HG03439 (cell line): ENCODE results near the gene E2F4.

Experiments
- ATAC-seq: cut with Tn5 transposase; IDR thresholded peaks from one replicate; pipeline ENCODE4 v1.9.1; 2021; ENCODE audit warnings: mild to moderate bottlenecking, moderate library complexity; ENCODE audit not compliant: unreplicated experiment

The E2F4 gene, protein sequence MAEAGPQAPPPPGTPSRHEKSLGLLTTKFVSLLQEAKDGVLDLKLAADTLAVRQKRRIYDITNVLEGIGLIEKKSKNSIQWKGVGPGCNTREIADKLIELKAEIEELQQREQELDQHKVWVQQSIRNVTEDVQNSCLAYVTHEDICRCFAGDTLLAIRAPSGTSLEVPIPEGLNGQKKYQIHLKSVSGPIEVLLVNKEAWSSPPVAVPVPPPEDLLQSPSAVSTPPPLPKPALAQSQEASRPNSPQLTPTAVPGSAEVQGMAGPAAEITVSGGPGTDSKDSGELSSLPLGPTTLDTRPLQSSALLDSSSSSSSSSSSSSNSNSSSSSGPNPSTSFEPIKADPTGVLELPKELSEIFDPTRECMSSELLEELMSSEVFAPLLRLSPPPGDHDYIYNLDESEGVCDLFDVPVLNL

GRCh38 chr16:67191995-67192681 lies at the start of gene E2F4:
TSS of gene E2F4 (plus strand) at chr16:67192155. CDS start at chr16:67192228, 73 bp downstream.
- peak; percentile 82 for ATAC-seq

- ATAC-seq: no peak
Observed at GRCh38 chr16:67142342-67142741, 49.6 kb upstream of the E2F4 start.

- ATAC-seq: no peak
Observed at GRCh38 chr16:67144943-67145342, 47.0 kb upstream of the E2F4 start.

DNA sequence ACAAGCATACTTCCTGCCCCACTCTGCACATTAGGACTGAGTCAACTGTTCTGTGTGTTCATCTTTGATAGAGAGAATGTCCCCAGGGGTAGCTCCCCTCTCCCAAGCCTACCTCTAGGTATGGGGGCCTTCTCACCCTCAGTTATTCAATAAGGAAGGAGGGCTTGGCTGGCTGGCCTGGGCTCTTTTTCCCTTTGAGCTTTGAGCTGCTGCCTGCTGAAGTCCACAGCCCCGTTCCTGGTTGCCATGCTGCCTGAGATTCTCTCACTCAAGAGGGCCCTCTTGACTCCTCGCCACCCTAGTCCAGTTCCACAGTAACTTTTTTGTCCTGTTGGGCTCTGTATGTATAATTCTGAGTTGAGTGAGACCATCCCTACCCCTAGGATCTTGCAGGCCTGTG lies 46.2 kb upstream of the E2F4 start:
- ATAC-seq: no peak

GRCh38 chr16:67146523-67147357 lies 45.2 kb upstream of the E2F4 start:
- ATAC-seq: no peak

DNA sequence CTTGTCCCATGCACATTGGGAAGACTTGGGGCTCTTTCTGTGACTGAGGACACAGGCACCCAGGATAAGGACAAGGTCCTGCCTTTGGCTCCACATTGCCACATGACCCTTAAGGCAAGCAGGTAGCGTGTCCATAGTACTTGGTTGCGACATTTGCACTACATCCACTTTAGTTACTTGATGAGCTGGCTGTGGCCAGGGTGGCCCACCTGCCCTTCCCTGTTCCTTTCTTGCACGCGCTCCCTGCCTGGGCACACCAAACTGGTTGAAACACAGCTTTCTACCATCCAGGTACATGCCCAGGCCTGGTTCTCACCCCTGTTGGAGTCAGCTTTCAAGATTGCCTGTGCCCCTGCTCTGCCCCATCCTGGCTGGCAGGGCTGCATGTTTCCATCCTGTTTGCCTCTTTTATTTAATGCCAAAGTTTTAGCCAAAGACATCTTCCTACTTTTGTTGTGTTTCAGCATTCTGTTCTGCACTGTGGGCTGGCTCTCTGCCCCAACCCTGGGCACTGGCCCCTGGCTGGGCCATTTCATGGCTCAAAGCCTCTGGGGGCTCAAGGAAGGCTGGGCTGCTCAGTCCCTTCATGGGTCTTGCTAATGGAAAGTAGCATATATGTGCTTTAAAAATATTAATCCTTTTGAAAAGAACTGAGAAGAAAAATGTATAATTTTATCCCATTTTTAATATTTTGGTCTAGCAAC lies 44.4 kb upstream of the E2F4 start:
- ATAC-seq: no peak

- ATAC-seq: no peak
Observed at GRCh38 chr16:67148221-67148620, 43.7 kb upstream of the E2F4 start.

GRCh38 chr16:67148656-67149275 lies 43.2 kb upstream of the E2F4 start:
- ATAC-seq: no peak

- no peak for ATAC-seq
Observed at GRCh38 chr16:67149276-67150046, 42.5 kb upstream of the E2F4 start.

DNA sequence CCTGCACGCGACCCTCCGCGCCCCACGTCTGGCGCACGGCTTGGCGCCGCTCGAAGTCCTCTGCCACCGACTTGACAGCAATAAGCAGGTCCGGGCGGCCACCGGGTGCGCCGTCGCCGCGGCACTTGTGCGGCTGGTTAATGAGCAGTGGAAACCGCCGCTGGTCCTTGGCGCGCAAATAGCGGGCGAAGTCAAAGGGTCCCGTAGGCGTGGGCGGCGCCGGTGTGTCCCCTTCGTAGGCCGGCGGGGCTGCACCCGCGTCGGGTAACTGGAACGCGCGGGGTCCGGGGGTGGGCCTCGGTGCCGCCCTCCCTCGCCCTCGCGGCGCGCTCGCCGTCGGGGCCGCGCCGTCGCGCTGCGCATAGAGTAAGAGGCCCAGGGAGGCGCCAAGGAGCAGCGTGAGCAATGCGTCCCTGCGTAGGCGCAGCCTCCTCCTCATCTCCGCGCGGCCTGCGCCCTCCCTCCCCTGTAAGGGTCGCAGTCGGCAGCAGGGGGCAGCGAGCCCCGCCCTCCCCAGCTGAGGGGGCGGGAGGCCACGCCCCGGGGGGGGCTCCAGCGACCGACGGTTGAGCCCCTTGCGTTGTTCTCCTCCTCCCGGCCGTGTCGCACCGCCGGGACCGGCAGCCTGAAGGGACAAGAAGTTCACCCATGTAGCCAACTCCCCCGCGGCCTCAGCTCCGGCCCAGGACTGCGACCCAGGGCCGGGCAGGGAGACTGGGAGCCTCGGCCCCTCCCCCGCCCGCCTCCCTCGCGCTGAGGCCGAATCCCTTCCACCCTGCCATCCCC lies 41.7 kb upstream of the E2F4 start:
- no peak for ATAC-seq

DNA sequence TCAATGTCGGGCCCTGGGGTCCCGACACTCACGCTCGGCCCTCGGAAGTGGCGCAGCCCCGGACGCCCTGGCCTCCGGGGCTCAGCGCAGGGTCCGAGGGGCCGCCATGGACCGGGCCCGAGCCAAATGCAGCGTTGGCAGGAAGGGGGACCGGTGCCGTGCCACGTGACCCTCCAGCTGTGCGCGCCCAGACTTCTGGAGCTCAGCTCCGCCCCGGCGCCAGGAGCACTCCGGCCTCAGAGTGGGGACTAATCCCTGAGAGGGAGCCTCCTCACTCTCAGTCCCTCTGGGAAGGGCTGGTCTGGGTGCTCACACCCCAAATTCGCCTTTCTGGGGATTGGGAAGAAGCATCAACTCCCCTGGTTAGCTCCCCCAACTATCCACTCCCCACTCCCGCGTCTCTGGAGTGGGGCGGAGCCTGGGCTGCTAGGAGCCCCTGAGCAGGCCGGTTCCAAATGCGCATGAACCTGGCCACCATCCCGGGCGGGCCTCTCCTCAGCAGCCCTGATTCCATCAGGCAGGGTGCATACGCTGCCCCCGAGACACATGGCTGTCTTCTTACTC lies 41.0 kb upstream of the E2F4 start, which contains the start of gene B3GNT9:
TSS of gene B3GNT9 (minus strand) at position 166 of the 564 bp plus-strand sequence. CDS start 513 bp downstream, outside the sequence.
- peak; percentile 39 for ATAC-seq

DNA sequence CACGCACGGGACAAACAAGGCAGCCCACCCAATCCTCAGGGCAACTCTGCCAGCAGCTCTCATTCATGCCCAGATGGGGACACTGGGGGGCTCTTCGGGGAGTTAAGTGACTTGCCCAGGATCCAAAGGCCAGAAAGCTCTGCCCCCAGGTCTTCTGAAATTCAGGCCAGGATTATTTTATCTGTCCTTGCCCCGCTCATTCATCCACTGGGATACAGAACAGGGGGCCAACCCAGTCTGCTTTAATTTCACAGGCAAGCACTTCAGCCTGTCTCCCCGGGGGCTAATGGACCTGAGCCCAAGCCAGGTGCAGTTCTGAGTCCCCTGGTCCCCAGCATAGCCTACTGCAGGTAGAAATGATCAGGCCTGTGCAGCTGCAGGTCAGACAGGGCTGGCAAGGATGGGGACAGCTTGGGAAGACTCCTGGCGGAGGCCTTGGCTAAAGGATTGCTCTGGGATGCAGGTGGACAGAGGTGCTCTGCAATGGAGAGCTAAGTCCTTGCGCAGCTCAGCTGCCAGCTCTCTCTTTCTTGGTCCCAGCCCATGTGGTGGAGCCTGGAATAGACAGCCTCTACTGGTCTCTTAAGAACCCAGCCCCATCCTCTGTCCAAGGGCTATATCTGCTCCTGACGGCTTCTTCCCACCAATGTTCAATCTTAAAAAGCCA lies 40.4 kb upstream of the E2F4 start:
- ATAC-seq: no peak

GRCh38 chr16:67154578-67155294 lies 37.2 kb upstream of the E2F4 start:
- no peak for ATAC-seq

- no peak for ATAC-seq
Observed at GRCh38 chr16:67155295-67156142, 36.4 kb upstream of the E2F4 start.

DNA sequence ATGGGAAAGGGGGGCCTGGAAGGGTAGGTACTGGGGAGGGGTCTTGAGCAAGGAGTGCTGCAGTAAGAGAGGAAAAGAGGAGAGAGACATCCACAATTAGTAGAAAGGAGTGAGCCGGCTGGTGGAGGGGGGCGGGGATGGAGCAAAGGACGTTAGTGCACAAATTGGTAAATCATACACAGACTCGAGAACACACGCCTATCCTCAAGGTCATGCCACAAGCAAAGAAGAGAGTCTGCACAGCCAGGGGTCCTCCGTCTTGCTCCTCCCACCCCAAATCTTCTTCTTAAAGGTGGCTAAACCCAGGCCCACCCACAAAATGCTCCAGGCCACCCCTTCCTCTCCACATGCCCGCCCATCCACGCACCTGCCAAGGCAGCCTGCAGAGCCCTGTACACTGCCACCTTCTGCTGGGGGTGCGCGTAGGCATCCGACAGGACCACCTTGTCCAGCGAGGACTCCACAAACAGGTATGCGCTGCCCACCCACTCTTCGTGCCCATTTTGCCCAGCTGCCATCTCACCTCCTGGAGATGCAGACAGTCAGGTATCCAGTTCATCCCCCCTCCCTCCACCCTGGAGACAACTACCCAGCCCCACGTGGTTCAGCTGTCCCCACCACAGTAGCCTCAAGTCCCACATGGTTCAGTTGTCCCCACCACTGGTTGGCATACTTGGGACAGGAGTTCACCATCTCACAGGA lies 35.7 kb upstream of the E2F4 start:
- no peak for ATAC-seq
